H9 (cell line): Measurements from ENCODE around the gene ZNF691. TPM values are rescaled to one million over a fixed set of nuclear protein-coding genes. Genes with fewer than 3 reads are reported as not detected.

Source experiments
- DNase-seq: peaks from one replicate; pipeline ENCODE4 v3.0.0-alpha.2; 2017
- H2AFZ ChIP-seq: one replicate; pipeline ENCODE4 v1.6.1; 2013; ENCODE audit warnings: mild to moderate bottlenecking, low read length, control low read depth, moderate library complexity
- H2AK5ac ChIP-seq: 2 replicates; pipeline ENCODE4 v1.6.1; 2013; ENCODE audit warnings: low read length, control low read depth, mixed read lengths; ENCODE audit not compliant: insufficient read length
- H2BK120ac ChIP-seq: one replicate; pipeline ENCODE4 v1.6.1; 2013; ENCODE audit warnings: low read depth, mild to moderate bottlenecking, low read length, control low read depth, inconsistent platforms; ENCODE audit not compliant: poor library complexity, severe bottlenecking
- H2BK12ac ChIP-seq: 2 replicates; pipeline ENCODE4 v1.6.1; 2013; ENCODE audit warnings: low read length, control low read depth, mixed read lengths, low read depth; ENCODE audit not compliant: insufficient read length
- H2BK15ac ChIP-seq: 2 replicates; pipeline ENCODE4 v1.6.1; 2013; ENCODE audit warnings: low read depth, low read length, control low read depth
- H2BK20ac ChIP-seq: one replicate; pipeline ENCODE4 v1.6.1; 2013; ENCODE audit warnings: low read depth, mild to moderate bottlenecking, low read length, control low read depth, inconsistent platforms; ENCODE audit not compliant: poor library complexity, severe bottlenecking
- H2BK5ac ChIP-seq: 2 replicates; pipeline ENCODE4 v1.6.1; 2013; ENCODE audit warnings: low read length, control low read depth, mixed read lengths; ENCODE audit not compliant: insufficient read length
- H3K14ac ChIP-seq: 2 replicates; pipeline ENCODE4 v1.6.1; 2013; ENCODE audit warnings: low read length, control low read depth; ENCODE audit not compliant: insufficient read depth
- H3K18ac ChIP-seq: 2 replicates; pipeline ENCODE4 v1.6.1; 2013; ENCODE audit warnings: low read depth, mild to moderate bottlenecking, mixed read lengths, low read length, control low read depth; ENCODE audit not compliant: insufficient read length
- H3K23ac ChIP-seq: 2 replicates; pipeline ENCODE4 v1.6.1; 2013; ENCODE audit warnings: low read length, control low read depth, mixed read lengths, low read depth; ENCODE audit not compliant: insufficient read length
- H3K23me2 ChIP-seq: 2 replicates; pipeline ENCODE4 v1.6.1; 2013; ENCODE audit warnings: low read depth, mild to moderate bottlenecking, mixed read lengths, low read length, control low read depth; ENCODE audit not compliant: insufficient read length, poor library complexity, severe bottlenecking
- H3K27ac ChIP-seq: 2 replicates; pipeline ENCODE4 v1.5.1; 2013; ENCODE audit warnings: low read length, control low read depth, mixed read lengths, low read depth; ENCODE audit not compliant: insufficient read length
- H3K27me3 ChIP-seq: 2 replicates; pipeline ENCODE4 v1.6.1; 2013; ENCODE audit warnings: low read length, control low read depth, inconsistent platforms; ENCODE audit not compliant: insufficient read depth
- H3K4ac ChIP-seq: 2 replicates; pipeline ENCODE4 v1.6.1; 2013; ENCODE audit warnings: low read depth, mild to moderate bottlenecking, control low read depth, inconsistent platforms, low read length, moderate library complexity
- H3K4me1 ChIP-seq: 2 replicates; pipeline ENCODE4 v1.6.1; 2013; ENCODE audit warnings: low read length, control low read depth, inconsistent platforms; ENCODE audit not compliant: insufficient read depth
- H3K4me2 ChIP-seq: 2 replicates; pipeline ENCODE4 v1.6.1; 2013; ENCODE audit warnings: low read length, control low read depth, mixed read lengths; ENCODE audit not compliant: insufficient read length, insufficient read depth
- H3K56ac ChIP-seq: 2 replicates; pipeline ENCODE4 v1.6.1; 2013; ENCODE audit warnings: low read depth, mild to moderate bottlenecking, mixed read lengths, low read length, control low read depth; ENCODE audit not compliant: insufficient read length
- H3K79me1 ChIP-seq: 2 replicates; pipeline ENCODE4 v1.6.1; 2013; ENCODE audit warnings: low read depth, mild to moderate bottlenecking, moderate library complexity, low read length, control low read depth, inconsistent platforms; ENCODE audit not compliant: insufficient read depth, poor library complexity, severe bottlenecking
- H3K79me2 ChIP-seq: 2 replicates; pipeline ENCODE4 v1.6.1; 2013; ENCODE audit warnings: low read length, control low read depth, inconsistent platforms; ENCODE audit not compliant: insufficient read depth
- H3K9ac ChIP-seq: 2 replicates; pipeline ENCODE4 v1.6.1; 2013; ENCODE audit warnings: low read length, control low read depth, mixed read lengths; ENCODE audit not compliant: insufficient read length; ENCODE audit errors: extremely low read depth
- H3K9me3 ChIP-seq: one replicate; pipeline ENCODE4 v1.6.1; 2013; ENCODE audit warnings: low read depth, low read length, inconsistent platforms; ENCODE audit not compliant: control insufficient read depth
- H3T11ph ChIP-seq: one replicate; pipeline ENCODE4 v1.6.1; 2013; ENCODE audit warnings: mild to moderate bottlenecking, low read length, control low read depth, inconsistent platforms
- H4K20me1 ChIP-seq: one replicate; pipeline ENCODE4 v1.6.1; 2013; ENCODE audit not compliant: control insufficient read depth, insufficient read length, insufficient read depth
- H4K5ac ChIP-seq: 2 replicates; pipeline ENCODE4 v1.6.1; 2013; ENCODE audit warnings: low read depth, mild to moderate bottlenecking, mixed read lengths, low read length, control low read depth; ENCODE audit not compliant: insufficient read length
- H4K8ac ChIP-seq: replicated peaks from 2 replicates; pipeline ENCODE4 v1.6.1; 2013; ENCODE audit warnings: low read length, control low read depth, mixed read lengths, low read depth; ENCODE audit not compliant: insufficient read length
- H4K91ac ChIP-seq: 2 replicates; pipeline ENCODE4 v1.6.1; 2013; ENCODE audit warnings: low read depth, mild to moderate bottlenecking, moderate library complexity, mixed read lengths, low read length, control low read depth; ENCODE audit not compliant: insufficient read length
- H3K27ac Mint-ChIP-seq, 3 experiments: 2 replicates in 2 of 3; 3 replicates in 1 of 3; pipeline ENCODE4 v1.8.0; 2020 to 2021; ENCODE audit warnings: mixed read lengths in 3 of 3, mild to moderate bottlenecking in 1 of 3, moderate library complexity in 1 of 3
- H3K27me3 Mint-ChIP-seq: 2 replicates; pipeline ENCODE4 v1.8.0; 2021; ENCODE audit warnings: low read depth, mild to moderate bottlenecking, moderate library complexity, mixed read lengths
- H3K36me3 Mint-ChIP-seq, 3 experiments: 2 replicates in 2 of 3; 3 replicates in 1 of 3; pipeline ENCODE4 v1.8.0; 2020 to 2021; ENCODE audit warnings: low read depth in 3 of 3, mixed read lengths in 3 of 3; ENCODE audit not compliant: insufficient read depth in 1 of 3
- H3K4me1 Mint-ChIP-seq, 2 experiments: 2 replicates each; pipeline ENCODE4 v1.8.0; 2020; ENCODE audit warnings: mixed read lengths in 2 of 2
- H3K4me3 Mint-ChIP-seq, 2 experiments: 2 replicates in 1 of 2; 3 replicates in 1 of 2; pipeline ENCODE4 v1.8.0; 2020 to 2021; ENCODE audit warnings: mild to moderate bottlenecking in 2 of 2, mixed read lengths in 2 of 2, moderate library complexity in 1 of 2
- H3K9me3 Mint-ChIP-seq, 2 experiments: 2 replicates in 1 of 2; 3 replicates in 1 of 2; pipeline ENCODE4 v1.8.0; 2020; ENCODE audit warnings: mild to moderate bottlenecking in 2 of 2, mixed read lengths in 2 of 2, moderate library complexity in 1 of 2
- CTCF ChIP-seq: fragments of 200-600 bp; sonication (generic); conservative IDR thresholded peaks from 3 replicates; pipeline ENCODE4 v1.8.0; 2021; ENCODE audit warnings: antibody characterized with exemption, mild to moderate bottlenecking
- WGBS: extraction: QIAGEN DNeasy Blood & Tissue Kit; methylation state at CpG from one replicate; pipeline ENCODE4 v1.1.7; 2013; ENCODE audit warnings: missing lambda C conversion rate, low lambda C conversion rate, mixed read lengths; ENCODE audit not compliant: insufficient read length; ENCODE audit errors: extremely low coverage; 5-methylcytosine and 5-hydroxymethylcytosine counted together
- total RNA-seq: library from RNA; stranded (reverse); gene quantifications from 2 replicates; pipeline ENCODE4 v1.2.1, GENCODE V29; 2021

Gene ZNF691
- total RNA-seq, 1 experiment from 2014 or later = 20.1 TPM

GRCh38 chr1:42797414-42797813, 49.0 kb upstream of the ZNF691 start:
- H3K36me3 Mint-ChIP-seq = no peaks in the 10 kb centered on the region
- Histone ChIP-seq H3K27ac (no peak overlapping the region), H2BK120ac (no peak overlapping the region), H2BK12ac (no peak overlapping the region), H3K18ac (no peak overlapping the region), H4K5ac (no peak overlapping the region), H4K91ac (no peak overlapping the region), H2BK20ac (no peak overlapping the region), H4K8ac (no peak overlapping the region), H2BK15ac (no peak overlapping the region), H3K14ac (no peak overlapping the region), H3K4ac (no peak overlapping the region), H4K20me1 (no peaks in the 10 kb centered on the region), H2AFZ (no peak overlapping the region), H3K27me3 (no peaks in the 10 kb centered on the region), H3K9me3 (no peaks in the 10 kb centered on the region), H3K79me2 (no peaks in the 10 kb centered on the region), H3K4me2 (no peak overlapping the region), H3K79me1 (no peaks in the 10 kb centered on the region), H3K23ac (no peak overlapping the region), H3K56ac (no peak overlapping the region), H3K9ac (no peak overlapping the region), H2AK5ac (no peak overlapping the region), H3T11ph (no peak overlapping the region), H2BK5ac (no peak overlapping the region), H3K23me2 (no peaks in the 10 kb centered on the region), H3K4me1 (no peaks in the 10 kb centered on the region)
- no peaks in the 10 kb centered on the region; the same call in 1 of the 2 replicates for H3K27me3 Mint-ChIP-seq
- no peak for TF ChIP-seq CTCF
- no peak for DNase-seq
- no peaks in the 10 kb centered on the region for H3K4me1 Mint-ChIP-seq
- WGBS = no CpG with 5 or more reads among the region's 3 CpGs
- H3K9me3 Mint-ChIP-seq = no peaks in the 10 kb centered on the region
- no peak overlapping the region for H3K4me3 Mint-ChIP-seq
- no peak overlapping the region for H3K27ac Mint-ChIP-seq
